HG03460 (cell line): ENCODE measurements around the gene HP1BP3.

Source experiments
- ATAC-seq: cut with Tn5 transposase; IDR thresholded peaks from one replicate; pipeline ENCODE4 v1.9.1; 2021; ENCODE audit not compliant: unreplicated experiment

Gene HP1BP3

GRCh38 chr1:20696397-20697333, 90.4 kb downstream of the HP1BP3 start:
- peak; percentile 76 for ATAC-seq

DNA sequence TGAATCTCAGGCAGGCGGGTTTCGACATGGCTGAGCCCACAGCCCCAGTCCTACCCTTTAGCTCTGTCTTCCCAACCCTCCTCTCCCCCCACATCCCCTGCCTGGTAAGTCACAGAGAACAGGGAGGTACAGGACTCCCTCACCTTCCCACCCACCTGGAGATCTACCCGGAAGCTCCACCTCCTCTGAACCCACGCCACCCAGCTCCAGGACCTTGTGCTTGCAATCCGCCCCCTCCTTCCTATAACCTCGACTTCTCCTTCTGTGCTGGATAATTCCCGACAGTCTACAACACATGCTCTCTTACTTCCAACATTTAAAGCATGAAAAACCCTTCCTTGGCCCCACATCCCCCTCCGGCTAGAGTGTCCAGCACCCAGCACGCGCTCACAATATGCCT, 91.6 kb downstream of the HP1BP3 start:
- ATAC-seq: no peak

GRCh38 chr1:20693623-20694022, 93.5 kb downstream of the HP1BP3 start:
- ATAC-seq: no peak
